ENCODE measurements around the gene LRRIQ3. TPM values are rescaled to one million over a fixed set of nuclear protein-coding genes. Genes with fewer than 3 reads are reported as not detected.

The LRRIQ3 gene
- total and polyA plus RNA-seq, 2 of the 13 experiments (the other 11 are each of a cell fraction or from before 2014, with no cell fraction given) = 1.1 to 1.3 TPM

DNA sequence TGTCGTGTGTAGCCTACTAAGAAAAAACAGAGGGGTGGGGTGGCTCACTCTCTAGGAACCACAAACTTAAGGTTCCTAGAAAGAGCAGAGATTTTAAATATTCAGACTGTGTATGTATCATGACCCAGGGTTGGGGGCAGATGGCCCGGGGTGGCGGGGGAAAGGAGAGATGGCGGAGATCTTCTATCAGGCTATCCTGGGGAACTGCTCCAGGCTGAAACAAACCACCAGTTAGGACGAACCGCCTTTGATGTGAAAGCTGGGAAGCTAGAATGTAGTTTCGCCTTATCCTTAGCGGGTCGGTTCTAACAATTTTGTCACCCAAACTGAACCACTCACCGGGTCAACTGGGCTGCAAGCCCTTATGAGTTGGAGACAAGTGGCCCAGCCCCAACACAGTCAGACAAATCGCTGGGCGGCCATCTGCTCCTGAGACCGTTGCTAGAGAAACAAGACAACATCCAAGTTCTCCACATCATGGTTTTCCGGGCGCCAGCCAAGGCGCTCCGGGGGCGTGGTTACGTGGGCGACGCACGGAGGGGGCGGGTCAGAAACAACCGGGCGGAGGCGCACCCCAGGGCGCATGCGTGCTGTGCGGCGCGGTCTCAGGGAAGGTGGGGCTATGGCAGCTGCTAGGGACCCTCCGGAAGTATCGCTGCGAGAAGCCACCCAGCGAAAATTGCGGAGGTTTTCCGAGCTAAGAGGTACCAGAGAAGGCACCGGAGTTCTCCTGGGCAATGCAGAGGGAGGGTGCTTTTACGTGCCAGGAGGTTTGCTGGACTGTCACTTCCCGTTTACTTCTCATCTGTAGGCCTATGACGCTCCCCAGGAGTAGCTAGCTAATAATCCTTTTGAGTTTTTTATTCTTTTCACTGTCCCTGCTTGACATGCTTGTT, at the start of gene LRRIQ3, which contains the start of gene FPGT (continued):
- TF ChIP-seq, protein P1, sequence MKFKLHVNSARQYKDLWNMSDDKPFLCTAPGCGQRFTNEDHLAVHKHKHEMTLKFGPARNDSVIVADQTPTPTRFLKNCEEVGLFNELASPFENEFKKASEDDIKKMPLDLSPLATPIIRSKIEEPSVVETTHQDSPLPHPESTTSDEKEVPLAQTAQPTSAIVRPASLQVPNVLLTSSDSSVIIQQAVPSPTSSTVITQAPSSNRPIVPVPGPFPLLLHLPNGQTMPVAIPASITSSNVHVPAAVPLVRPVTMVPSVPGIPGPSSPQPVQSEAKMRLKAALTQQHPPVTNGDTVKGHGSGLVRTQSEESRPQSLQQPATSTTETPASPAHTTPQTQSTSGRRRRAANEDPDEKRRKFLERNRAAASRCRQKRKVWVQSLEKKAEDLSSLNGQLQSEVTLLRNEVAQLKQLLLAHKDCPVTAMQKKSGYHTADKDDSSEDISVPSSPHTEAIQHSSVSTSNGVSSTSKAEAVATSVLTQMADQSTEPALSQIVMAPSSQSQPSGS (CRISPR knock-in tag; IDR thresholded peaks at IDR 0.05) = peak; percentile 50; the same call in 1 of the 2 replicates
- TF ChIP-seq ZNF543 (CRISPR knock-in tag; IDR thresholded peaks at IDR 0.05) (no peak), HNF4G (IDR thresholded peaks at IDR 0.05; ENCODE audit: borderline replicate concordance, low read depth, low read length) (no peak), HNF4G (CRISPR knock-in tag; IDR thresholded peaks at IDR 0.05; ENCODE audit: borderline replicate concordance, low read depth) (no peak), ZNF773 (CRISPR knock-in tag; IDR thresholded peaks at IDR 0.05; ENCODE audit: borderline replicate concordance) (no peak), MED1 (CRISPR knock-in tag; IDR thresholded peaks at IDR 0.05) (no peak), KLF15 (CRISPR knock-in tag; IDR thresholded peaks at IDR 0.05; ENCODE audit: borderline replicate concordance) (no peak), XRCC5 (optimal IDR thresholded peaks at IDR 0.05; ENCODE audit: low read length) (peak; percentile 24), ELF1 (CRISPR knock-in tag; IDR thresholded peaks at IDR 0.05) (peak; percentile 77)
- TF ChIP-seq, protein P2, sequence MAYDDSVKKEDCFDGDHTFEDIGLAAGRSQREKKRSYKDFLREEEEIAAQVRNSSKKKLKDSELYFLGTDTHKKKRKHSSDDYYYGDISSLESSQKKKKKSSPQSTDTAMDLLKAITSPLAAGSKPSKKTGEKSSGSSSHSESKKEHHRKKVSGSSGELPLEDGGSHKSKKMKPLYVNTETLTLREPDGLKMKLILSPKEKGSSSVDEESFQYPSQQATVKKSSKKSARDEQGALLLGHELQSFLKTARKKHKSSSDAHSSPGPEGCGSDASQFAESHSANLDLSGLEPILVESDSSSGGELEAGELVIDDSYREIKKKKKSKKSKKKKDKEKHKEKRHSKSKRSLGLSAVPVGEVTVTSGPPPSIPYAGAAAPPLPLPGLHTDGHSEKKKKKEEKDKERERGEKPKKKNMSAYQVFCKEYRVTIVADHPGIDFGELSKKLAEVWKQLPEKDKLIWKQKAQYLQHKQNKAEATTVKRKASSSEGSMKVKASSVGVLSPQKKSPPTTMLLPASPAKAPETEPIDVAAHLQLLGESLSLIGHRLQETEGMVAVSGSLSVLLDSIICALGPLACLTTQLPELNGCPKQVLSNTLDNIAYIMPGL (CRISPR knock-in tag; IDR thresholded peaks at IDR 0.05; ENCODE audit: borderline replicate concordance in 1 of 2, low read depth in 1 of 2) = no peak
- TF ChIP-seq, protein P3, sequence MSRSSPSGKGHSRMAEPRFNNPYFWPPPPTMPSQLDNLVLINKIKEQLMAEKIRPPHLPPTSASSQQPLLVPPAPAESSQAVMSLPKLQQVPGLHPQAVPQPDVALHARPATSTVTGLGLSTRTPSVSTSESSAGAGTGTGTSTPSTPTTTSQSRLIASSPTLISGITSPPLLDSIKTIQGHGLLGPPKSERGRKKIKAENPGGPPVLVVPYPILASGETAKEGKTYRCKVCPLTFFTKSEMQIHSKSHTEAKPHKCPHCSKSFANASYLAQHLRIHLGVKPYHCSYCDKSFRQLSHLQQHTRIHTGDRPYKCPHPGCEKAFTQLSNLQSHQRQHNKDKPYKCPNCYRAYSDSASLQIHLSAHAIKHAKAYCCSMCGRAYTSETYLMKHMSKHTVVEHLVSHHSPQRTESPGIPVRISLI (CRISPR knock-in tag; IDR thresholded peaks at IDR 0.05; ENCODE audit: borderline replicate concordance) = no peak
- TF ChIP-seq, protein P4, sequence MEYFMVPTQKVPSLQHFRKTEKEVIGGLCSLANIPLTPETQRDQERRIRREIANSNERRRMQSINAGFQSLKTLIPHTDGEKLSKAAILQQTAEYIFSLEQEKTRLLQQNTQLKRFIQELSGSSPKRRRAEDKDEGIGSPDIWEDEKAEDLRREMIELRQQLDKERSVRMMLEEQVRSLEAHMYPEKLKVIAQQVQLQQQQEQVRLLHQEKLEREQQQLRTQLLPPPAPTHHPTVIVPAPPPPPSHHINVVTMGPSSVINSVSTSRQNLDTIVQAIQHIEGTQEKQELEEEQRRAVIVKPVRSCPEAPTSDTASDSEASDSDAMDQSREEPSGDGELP (IDR thresholded peaks at IDR 0.05; ENCODE audit: borderline replicate concordance, low read depth) = peak; percentile 52; the same call in 1 of the 2 replicates
- TF ChIP-seq, protein P5, sequence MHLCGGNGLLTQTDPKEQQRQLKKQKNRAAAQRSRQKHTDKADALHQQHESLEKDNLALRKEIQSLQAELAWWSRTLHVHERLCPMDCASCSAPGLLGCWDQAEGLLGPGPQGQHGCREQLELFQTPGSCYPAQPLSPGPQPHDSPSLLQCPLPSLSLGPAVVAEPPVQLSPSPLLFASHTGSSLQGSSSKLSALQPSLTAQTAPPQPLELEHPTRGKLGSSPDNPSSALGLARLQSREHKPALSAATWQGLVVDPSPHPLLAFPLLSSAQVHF (CRISPR knock-in tag; IDR thresholded peaks at IDR 0.05) = no peak
- TF ChIP-seq, protein P6, sequence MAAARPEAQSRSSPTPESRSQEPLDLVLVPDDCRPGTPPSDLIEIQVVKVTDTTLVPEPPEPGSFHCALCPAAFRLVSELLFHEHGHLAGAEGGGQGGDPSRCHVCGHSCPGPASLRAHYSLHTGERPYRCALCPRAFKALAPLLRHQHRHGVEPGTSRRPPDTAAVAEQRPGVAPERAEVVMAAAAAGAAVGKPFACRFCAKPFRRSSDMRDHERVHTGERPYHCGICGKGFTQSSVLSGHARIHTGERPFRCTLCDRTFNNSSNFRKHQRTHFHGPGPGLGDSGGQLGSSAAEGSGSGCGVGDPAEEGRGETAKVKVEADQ (CRISPR knock-in tag; IDR thresholded peaks at IDR 0.05; ENCODE audit: borderline replicate concordance) = no peak
- TF ChIP-seq, protein P7, sequence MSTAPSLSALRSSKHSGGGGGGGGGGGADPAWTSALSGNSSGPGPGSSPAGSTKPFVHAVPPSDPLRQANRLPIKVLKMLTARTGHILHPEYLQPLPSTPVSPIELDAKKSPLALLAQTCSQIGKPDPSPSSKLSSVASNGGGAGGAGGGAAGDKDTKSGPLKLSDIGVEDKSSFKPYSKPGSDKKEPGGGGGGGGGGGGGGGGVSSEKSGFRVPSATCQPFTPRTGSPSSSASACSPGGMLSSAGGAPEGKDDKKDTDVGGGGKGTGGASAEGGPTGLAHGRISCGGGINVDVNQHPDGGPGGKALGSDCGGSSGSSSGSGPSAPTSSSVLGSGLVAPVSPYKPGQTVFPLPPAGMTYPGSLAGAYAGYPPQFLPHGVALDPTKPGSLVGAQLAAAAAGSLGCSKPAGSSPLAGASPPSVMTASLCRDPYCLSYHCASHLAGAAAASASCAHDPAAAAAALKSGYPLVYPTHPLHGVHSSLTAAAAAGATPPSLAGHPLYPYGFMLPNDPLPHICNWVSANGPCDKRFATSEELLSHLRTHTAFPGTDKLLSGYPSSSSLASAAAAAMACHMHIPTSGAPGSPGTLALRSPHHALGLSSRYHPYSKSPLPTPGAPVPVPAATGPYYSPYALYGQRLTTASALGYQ (CRISPR knock-in tag; IDR thresholded peaks at IDR 0.05) = no peak
- TF ChIP-seq, protein P8, sequence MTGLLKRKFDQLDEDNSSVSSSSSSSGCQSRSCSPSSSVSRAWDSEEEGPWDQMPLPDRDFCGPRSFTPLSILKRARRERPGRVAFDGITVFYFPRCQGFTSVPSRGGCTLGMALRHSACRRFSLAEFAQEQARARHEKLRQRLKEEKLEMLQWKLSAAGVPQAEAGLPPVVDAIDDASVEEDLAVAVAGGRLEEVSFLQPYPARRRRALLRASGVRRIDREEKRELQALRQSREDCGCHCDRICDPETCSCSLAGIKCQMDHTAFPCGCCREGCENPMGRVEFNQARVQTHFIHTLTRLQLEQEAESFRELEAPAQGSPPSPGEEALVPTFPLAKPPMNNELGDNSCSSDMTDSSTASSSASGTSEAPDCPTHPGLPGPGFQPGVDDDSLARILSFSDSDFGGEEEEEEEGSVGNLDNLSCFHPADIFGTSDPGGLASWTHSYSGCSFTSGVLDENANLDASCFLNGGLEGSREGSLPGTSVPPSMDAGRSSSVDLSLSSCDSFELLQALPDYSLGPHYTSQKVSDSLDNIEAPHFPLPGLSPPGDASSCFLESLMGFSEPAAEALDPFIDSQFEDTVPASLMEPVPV (CRISPR knock-in tag; IDR thresholded peaks at IDR 0.05) = no peak
